ENCODE results near the gene DNAH14.

Gene DNAH14

GRCh38 chr1:225412803-225413351, 483.4 kb downstream of the DNAH14 start:
- no peak for DNase-seq

- no peak for DNase-seq
These were observed 484.4 kb downstream of the DNAH14 start for GRCh38 chr1:225413708-225414375.

- no peak for DNase-seq
These were observed 485.8 kb downstream of the DNAH14 start for GRCh38 chr1:225415307-225415706.

GRCh38 chr1:225415967-225416745, 486.7 kb downstream of the DNAH14 start:
- no peak for DNase-seq

GRCh38 chr1:225418059-225418458, 488.6 kb downstream of the DNAH14 start:
- no peak for DNase-seq

GRCh38 chr1:225418598-225418997, 489.1 kb downstream of the DNAH14 start:
- DNase-seq, result no peak

- no peak for DNase-seq
These were observed 492.6 kb downstream of the DNAH14 start for GRCh38 chr1:225422031-225422605.

- no peak for DNase-seq
These were observed 493.5 kb downstream of the DNAH14 start for GRCh38 chr1:225422795-225423517.

- no peak for DNase-seq
These were observed 494.0 kb downstream of the DNAH14 start for GRCh38 chr1:225423518-225423855.

GRCh38 chr1:225424562-225425200, 495.2 kb downstream of the DNAH14 start:
- no peak for DNase-seq

GRCh38 chr1:225425201-225425786, 495.8 kb downstream of the DNAH14 start:
- DNase-seq, result no peak

- no peak for DNase-seq
These were observed 497.1 kb downstream of the DNAH14 start for GRCh38 chr1:225426395-225427234.

GRCh38 chr1:225427235-225428067, 498.0 kb downstream of the DNAH14 start, which contains the start of gene LBR:
TSS of gene LBR (minus strand) at chr1:225428038. CDS start at chr1:225424075, 3,963 bp downstream.
- DNase-seq, result peak; percentile 80

- DNase-seq, result peak; percentile 95
These were observed 498.8 kb downstream of the DNAH14 start for GRCh38 chr1:225428068-225428880.

GRCh38 chr1:225428881-225429455, 499.5 kb downstream of the DNAH14 start:
- DNase-seq, result no peak

GRCh38 chr1:225430301-225430700, 500.8 kb downstream of the DNAH14 start:
- DNase-seq, result no peak

- DNase-seq, result no peak
These were observed 501.8 kb downstream of the DNAH14 start for GRCh38 chr1:225431081-225431863.

GRCh38 chr1:225434046-225434445, 504.6 kb downstream of the DNAH14 start:
- no peak for DNase-seq
